Testis (tissue), 3 donors: ENCODE results near the gene C16orf87. TPM values are rescaled to one million over a fixed set of nuclear protein-coding genes. Genes with fewer than 3 reads are reported as not detected.

Source experiments
- polyA plus RNA-seq: library from polyadenylated mRNA; stranded (reverse); fragments of 350-450 nt; fragmentation: Illumina TruSeq; extraction: RNeasy Lipid Tissue Mini Kit (QIAGEN cat#74804); gene quantifications from one replicate; pipeline ENCODE4 v1.2.3, GENCODE V29; 2014; ENCODE audit warnings: low read depth, low replicate concordance; ENCODE audit not compliant: insufficient read depth
- small RNA-seq, 2 donors: library from RNA; depleted of rRNA; stranded (forward); fragments of <200 nt; gene quantifications; one replicate each; pipeline ENCODE3, GENCODE V24; 2016
- total RNA-seq, 2 donors: library from RNA; depleted of rRNA; stranded (reverse); fragments of >200 nt; gene quantifications; one replicate each; pipeline ENCODE4 v1.2.3, GENCODE V29; 2016

C16orf87 gene
- total and polyA plus RNA-seq, 3 donors from 2014 or later = 32.0 to 45.4 (median 44.9) TPM

Small RNA genes lying within 50 kb of the gene (small RNA-seq; reads per million reads assigned to genes)
- 0 reads per million in 2 donors for gene AC007225.2

Other genes starting within 250 kb of the C16orf87 start
- gene SHCBP1, start 209.8 kb downstream of the C16orf87 start, total RNA-seq = 10 to 100 TPM; 10.4 to 23.7 TPM
- gene SHCBP1, start 209.8 kb downstream of the C16orf87 start, polyA plus RNA-seq = 14.7 TPM
- 100 to 1,000 TPM; 128 to 129 TPM for gene VPS35, start 142.0 kb downstream of the C16orf87 start, total RNA-seq
- gene VPS35, start 142.0 kb downstream of the C16orf87 start, polyA plus RNA-seq = 75.5 TPM
- gene ORC6, start 141.5 kb downstream of the C16orf87 start, total RNA-seq = 10 to 100 TPM; 30.7 to 44.4 TPM
- gene ORC6, start 141.5 kb downstream of the C16orf87 start, polyA plus RNA-seq = 28.2 TPM
- 10 to 100 TPM; 63.4 to 88.8 TPM for gene MYLK3, start 82.8 kb downstream of the C16orf87 start, total RNA-seq
- gene MYLK3, start 82.8 kb downstream of the C16orf87 start, polyA plus RNA-seq = 18.4 TPM
- 10 to 100 TPM; 46.6 to 80.6 TPM for gene GPT2, start 53.2 kb upstream of the C16orf87 start, total RNA-seq
- gene GPT2, start 53.2 kb upstream of the C16orf87 start, polyA plus RNA-seq = 38.8 TPM
- 10 to 100 TPM; 51.5 to 68.4 TPM for gene DNAJA2, start 142.5 kb upstream of the C16orf87 start, total RNA-seq
- gene DNAJA2, start 142.5 kb upstream of the C16orf87 start, polyA plus RNA-seq = 94.5 TPM